Measurements from ENCODE around the gene PLCB4.

DNA sequence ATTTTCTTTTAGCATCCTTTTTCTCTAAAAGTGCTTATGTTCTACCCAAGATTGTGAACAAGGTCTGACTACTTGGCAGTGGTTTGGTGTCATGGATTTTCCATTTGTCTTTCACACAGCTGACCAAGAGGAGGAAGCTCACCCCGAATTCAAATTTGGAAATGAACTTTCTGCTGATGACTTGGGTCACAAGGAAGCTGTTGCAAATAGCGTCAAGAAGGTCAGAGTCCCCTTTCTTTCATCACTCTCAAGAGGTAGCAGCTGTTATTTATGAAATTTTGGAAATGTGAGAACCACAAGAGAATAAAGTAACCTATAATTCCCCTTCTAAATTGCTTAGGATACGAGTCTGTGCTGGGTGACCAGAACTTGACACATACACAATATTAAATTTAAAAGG is 332.5 kb downstream of the PLCB4 start:
- TF ChIP-seq EZH2 (IDR thresholded peaks at IDR 0.05; ENCODE audit: low read depth), result no peak
- TF ChIP-seq, protein P1, sequence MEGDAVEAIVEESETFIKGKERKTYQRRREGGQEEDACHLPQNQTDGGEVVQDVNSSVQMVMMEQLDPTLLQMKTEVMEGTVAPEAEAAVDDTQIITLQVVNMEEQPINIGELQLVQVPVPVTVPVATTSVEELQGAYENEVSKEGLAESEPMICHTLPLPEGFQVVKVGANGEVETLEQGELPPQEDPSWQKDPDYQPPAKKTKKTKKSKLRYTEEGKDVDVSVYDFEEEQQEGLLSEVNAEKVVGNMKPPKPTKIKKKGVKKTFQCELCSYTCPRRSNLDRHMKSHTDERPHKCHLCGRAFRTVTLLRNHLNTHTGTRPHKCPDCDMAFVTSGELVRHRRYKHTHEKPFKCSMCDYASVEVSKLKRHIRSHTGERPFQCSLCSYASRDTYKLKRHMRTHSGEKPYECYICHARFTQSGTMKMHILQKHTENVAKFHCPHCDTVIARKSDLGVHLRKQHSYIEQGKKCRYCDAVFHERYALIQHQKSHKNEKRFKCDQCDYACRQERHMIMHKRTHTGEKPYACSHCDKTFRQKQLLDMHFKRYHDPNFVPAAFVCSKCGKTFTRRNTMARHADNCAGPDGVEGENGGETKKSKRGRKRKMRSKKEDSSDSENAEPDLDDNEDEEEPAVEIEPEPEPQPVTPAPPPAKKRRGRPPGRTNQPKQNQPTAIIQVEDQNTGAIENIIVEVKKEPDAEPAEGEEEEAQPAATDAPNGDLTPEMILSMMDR (conservative IDR thresholded peaks at IDR 0.05), result no peak

Data from PC-9 (cell line).